Measurements from ENCODE around the gene IL36B. TPM values are rescaled to one million over a fixed set of nuclear protein-coding genes. Genes with fewer than 3 reads are reported as not detected.

The IL36B gene
- polyA plus RNA-seq, 3 donors = not detected

DNA sequence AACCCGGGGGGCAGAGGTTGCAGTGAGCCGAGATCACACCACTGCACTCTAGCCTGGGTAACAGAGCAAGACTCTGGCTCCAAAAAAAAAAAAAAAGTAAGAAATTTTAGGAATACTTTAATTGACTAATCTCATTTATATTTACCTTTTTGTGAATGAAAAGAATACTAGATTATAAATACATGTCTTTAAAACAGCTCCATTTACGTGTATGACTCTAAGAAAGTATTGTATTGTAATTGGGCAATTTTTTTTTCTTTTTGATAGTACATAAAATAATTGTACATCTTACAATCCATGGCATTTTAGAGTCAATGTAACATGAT is 39.4 kb downstream of the IL36B start:
- Histone ChIP-seq H2AFZ (ENCODE audit: insufficient read depth, low read depth, low read length, poor library complexity, severe bottlenecking) (no peak overlapping the region), H3K79me2 (ENCODE audit: insufficient read depth, low read length) (no peaks in the 10 kb centered on the region), H3K36me3 (replicated peaks in 1 of 2; ENCODE audit: control insufficient read depth in 1 of 2, insufficient read depth in 2 of 2, low read length in 2 of 2) (no peaks in the 10 kb centered on the region), H3K27ac (ENCODE audit: low read depth in 1 of 2, low read length in 2 of 2) (no peak overlapping the region), H4K20me1 (ENCODE audit: insufficient read depth, low read length) (no peaks in the 10 kb centered on the region), H3K9ac (ENCODE audit: insufficient read depth, low read length, poor library complexity, severe bottlenecking) (no peak overlapping the region), H3K4me1 (ENCODE audit: control insufficient read depth in 1 of 2, insufficient read depth in 2 of 2, low read length in 2 of 2) (no peaks in the 10 kb centered on the region), H3K4me2 (replicated peaks; ENCODE audit: extremely low read depth, low read length, poor library complexity, severe bottlenecking) (no peak overlapping the region), H3K4me3 (replicated peaks in 1 of 3; ENCODE audit: low read depth in 2 of 3, low read length in 3 of 3) (no peak overlapping the region), H3K27me3 (ENCODE audit: control insufficient read depth in 2 of 2, insufficient read depth in 2 of 2, low read length in 2 of 2) (no peaks in the 10 kb centered on the region), H3K9me3 (replicated peaks in 1 of 2; ENCODE audit: control insufficient read depth in 1 of 2, insufficient read depth in 1 of 2, low read length in 2 of 2) (peaks cover 0 to 2% of the 10 kb centered on the region in 2 donors)
- Mint-ChIP-seq H3K4me1 (no peaks in the 10 kb centered on the region), H3K27me3 (ENCODE audit: low read depth in 3 of 3) (peaks cover 4 to 7% (median 7%) of the 10 kb centered on the region in 3 donors), H3K36me3 (no peaks in the 10 kb centered on the region), H3K4me3 (no peak overlapping the region), H3K27ac (no peak overlapping the region), H3K9me3 (peaks cover 0 to 10% (median 2%) of the 10 kb centered on the region in 7 donors)
- no peak for DNase-seq
- intact Hi-C loops (cut with micrococcal nuclease) = no loop called here
- no CpG with 5 or more reads among the region's 3 CpGs for WGBS (ENCODE audit: insufficient coverage)
- no peak for TF ChIP-seq CTCF (IDR thresholded peaks at IDR 0.05)

- H3K4me3 Mint-ChIP-seq = no peak overlapping the region
- Histone ChIP-seq H4K20me1 (ENCODE audit: insufficient read depth, low read length) (no peaks in the 10 kb centered on the region), H3K27me3 (ENCODE audit: control insufficient read depth in 2 of 2, insufficient read depth in 2 of 2, low read length in 2 of 2) (no peaks in the 10 kb centered on the region), H3K9ac (ENCODE audit: insufficient read depth, low read length, poor library complexity, severe bottlenecking) (no peak overlapping the region), H3K36me3 (replicated peaks in 1 of 2; ENCODE audit: control insufficient read depth in 1 of 2, insufficient read depth in 2 of 2, low read length in 2 of 2) (no peaks in the 10 kb centered on the region), H3K4me3 (replicated peaks in 1 of 3; ENCODE audit: low read depth in 2 of 3, low read length in 3 of 3) (no peak overlapping the region), H2AFZ (ENCODE audit: insufficient read depth, low read depth, low read length, poor library complexity, severe bottlenecking) (no peak overlapping the region), H3K4me1 (ENCODE audit: control insufficient read depth in 1 of 2, insufficient read depth in 2 of 2, low read length in 2 of 2) (no peaks in the 10 kb centered on the region), H3K4me2 (replicated peaks; ENCODE audit: extremely low read depth, low read length, poor library complexity, severe bottlenecking) (no peak overlapping the region), H3K79me2 (ENCODE audit: insufficient read depth, low read length) (no peaks in the 10 kb centered on the region), H3K9me3 (replicated peaks in 1 of 2; ENCODE audit: control insufficient read depth in 1 of 2, insufficient read depth in 1 of 2, low read length in 2 of 2) (peaks cover 0 to 2% of the 10 kb centered on the region in 2 donors), H3K27ac (ENCODE audit: low read depth in 1 of 2, low read length in 2 of 2) (no peak overlapping the region)
- H3K4me1 Mint-ChIP-seq = no peaks in the 10 kb centered on the region
- TF ChIP-seq CTCF (IDR thresholded peaks at IDR 0.05) = no peak
- no peak overlapping the region for H3K27ac Mint-ChIP-seq
- intact Hi-C loops (cut with micrococcal nuclease) = no loop called here
- peaks cover 4 to 7% (median 7%) of the 10 kb centered on the region in 3 donors for H3K27me3 Mint-ChIP-seq (ENCODE audit: low read depth in 3 of 3)
- no peaks in the 10 kb centered on the region for H3K36me3 Mint-ChIP-seq
- peaks cover 0 to 10% (median 2%) of the 10 kb centered on the region in 7 donors for H3K9me3 Mint-ChIP-seq
- WGBS (ENCODE audit: insufficient coverage) = 50% methylated on average over 2 of the region's 8 CpGs
- no peak for DNase-seq
Measured at GRCh38 chr2:113012436-113013335, 40.0 kb downstream of the IL36B start.

Measured in CD14-positive monocyte (primary cell).